H9 (cell line): ENCODE data around the gene CDIPT. TPM values are rescaled to one million over a fixed set of nuclear protein-coding genes. Genes with fewer than 3 reads are reported as not detected.

Experiments used
- DNase-seq: peaks from one replicate; pipeline ENCODE4 v3.0.0-alpha.2; 2017
- H2AFZ ChIP-seq: one replicate; pipeline ENCODE4 v1.6.1; 2013; ENCODE audit warnings: mild to moderate bottlenecking, low read length, control low read depth, moderate library complexity
- H2AK5ac ChIP-seq: 2 replicates; pipeline ENCODE4 v1.6.1; 2013; ENCODE audit warnings: low read length, control low read depth, mixed read lengths; ENCODE audit not compliant: insufficient read length
- H2BK120ac ChIP-seq: one replicate; pipeline ENCODE4 v1.6.1; 2013; ENCODE audit warnings: low read depth, mild to moderate bottlenecking, low read length, control low read depth, inconsistent platforms; ENCODE audit not compliant: poor library complexity, severe bottlenecking
- H2BK12ac ChIP-seq: 2 replicates; pipeline ENCODE4 v1.6.1; 2013; ENCODE audit warnings: low read length, control low read depth, mixed read lengths, low read depth; ENCODE audit not compliant: insufficient read length
- H2BK15ac ChIP-seq: 2 replicates; pipeline ENCODE4 v1.6.1; 2013; ENCODE audit warnings: low read depth, low read length, control low read depth
- H2BK20ac ChIP-seq: one replicate; pipeline ENCODE4 v1.6.1; 2013; ENCODE audit warnings: low read depth, mild to moderate bottlenecking, low read length, control low read depth, inconsistent platforms; ENCODE audit not compliant: poor library complexity, severe bottlenecking
- H2BK5ac ChIP-seq: 2 replicates; pipeline ENCODE4 v1.6.1; 2013; ENCODE audit warnings: low read length, control low read depth, mixed read lengths; ENCODE audit not compliant: insufficient read length
- H3K14ac ChIP-seq: 2 replicates; pipeline ENCODE4 v1.6.1; 2013; ENCODE audit warnings: low read length, control low read depth; ENCODE audit not compliant: insufficient read depth
- H3K18ac ChIP-seq: 2 replicates; pipeline ENCODE4 v1.6.1; 2013; ENCODE audit warnings: low read depth, mild to moderate bottlenecking, mixed read lengths, low read length, control low read depth; ENCODE audit not compliant: insufficient read length
- H3K23ac ChIP-seq: 2 replicates; pipeline ENCODE4 v1.6.1; 2013; ENCODE audit warnings: low read length, control low read depth, mixed read lengths, low read depth; ENCODE audit not compliant: insufficient read length
- H3K23me2 ChIP-seq: 2 replicates; pipeline ENCODE4 v1.6.1; 2013; ENCODE audit warnings: low read depth, mild to moderate bottlenecking, mixed read lengths, low read length, control low read depth; ENCODE audit not compliant: insufficient read length, poor library complexity, severe bottlenecking
- H3K27ac ChIP-seq: 2 replicates; pipeline ENCODE4 v1.5.1; 2013; ENCODE audit warnings: low read length, control low read depth, mixed read lengths, low read depth; ENCODE audit not compliant: insufficient read length
- H3K27me3 ChIP-seq: 2 replicates; pipeline ENCODE4 v1.6.1; 2013; ENCODE audit warnings: low read length, control low read depth, inconsistent platforms; ENCODE audit not compliant: insufficient read depth
- H3K4ac ChIP-seq: 2 replicates; pipeline ENCODE4 v1.6.1; 2013; ENCODE audit warnings: low read depth, mild to moderate bottlenecking, control low read depth, inconsistent platforms, low read length, moderate library complexity
- H3K4me1 ChIP-seq: 2 replicates; pipeline ENCODE4 v1.6.1; 2013; ENCODE audit warnings: low read length, control low read depth, inconsistent platforms; ENCODE audit not compliant: insufficient read depth
- H3K4me2 ChIP-seq: 2 replicates; pipeline ENCODE4 v1.6.1; 2013; ENCODE audit warnings: low read length, control low read depth, mixed read lengths; ENCODE audit not compliant: insufficient read length, insufficient read depth
- H3K56ac ChIP-seq: 2 replicates; pipeline ENCODE4 v1.6.1; 2013; ENCODE audit warnings: low read depth, mild to moderate bottlenecking, mixed read lengths, low read length, control low read depth; ENCODE audit not compliant: insufficient read length
- H3K79me1 ChIP-seq: 2 replicates; pipeline ENCODE4 v1.6.1; 2013; ENCODE audit warnings: low read depth, mild to moderate bottlenecking, moderate library complexity, low read length, control low read depth, inconsistent platforms; ENCODE audit not compliant: insufficient read depth, poor library complexity, severe bottlenecking
- H3K79me2 ChIP-seq: 2 replicates; pipeline ENCODE4 v1.6.1; 2013; ENCODE audit warnings: low read length, control low read depth, inconsistent platforms; ENCODE audit not compliant: insufficient read depth
- H3K9ac ChIP-seq: 2 replicates; pipeline ENCODE4 v1.6.1; 2013; ENCODE audit warnings: low read length, control low read depth, mixed read lengths; ENCODE audit not compliant: insufficient read length; ENCODE audit errors: extremely low read depth
- H3K9me3 ChIP-seq: one replicate; pipeline ENCODE4 v1.6.1; 2013; ENCODE audit warnings: low read depth, low read length, inconsistent platforms; ENCODE audit not compliant: control insufficient read depth
- H3T11ph ChIP-seq: one replicate; pipeline ENCODE4 v1.6.1; 2013; ENCODE audit warnings: mild to moderate bottlenecking, low read length, control low read depth, inconsistent platforms
- H4K20me1 ChIP-seq: one replicate; pipeline ENCODE4 v1.6.1; 2013; ENCODE audit not compliant: control insufficient read depth, insufficient read length, insufficient read depth
- H4K5ac ChIP-seq: 2 replicates; pipeline ENCODE4 v1.6.1; 2013; ENCODE audit warnings: low read depth, mild to moderate bottlenecking, mixed read lengths, low read length, control low read depth; ENCODE audit not compliant: insufficient read length
- H4K8ac ChIP-seq: replicated peaks from 2 replicates; pipeline ENCODE4 v1.6.1; 2013; ENCODE audit warnings: low read length, control low read depth, mixed read lengths, low read depth; ENCODE audit not compliant: insufficient read length
- H4K91ac ChIP-seq: 2 replicates; pipeline ENCODE4 v1.6.1; 2013; ENCODE audit warnings: low read depth, mild to moderate bottlenecking, moderate library complexity, mixed read lengths, low read length, control low read depth; ENCODE audit not compliant: insufficient read length
- H3K27ac Mint-ChIP-seq, 3 experiments: 2 replicates in 2 of 3; 3 replicates in 1 of 3; pipeline ENCODE4 v1.8.0; 2020 to 2021; ENCODE audit warnings: mixed read lengths in 3 of 3, mild to moderate bottlenecking in 1 of 3, moderate library complexity in 1 of 3
- H3K27me3 Mint-ChIP-seq: 2 replicates; pipeline ENCODE4 v1.8.0; 2021; ENCODE audit warnings: low read depth, mild to moderate bottlenecking, moderate library complexity, mixed read lengths
- H3K36me3 Mint-ChIP-seq, 3 experiments: 2 replicates in 2 of 3; 3 replicates in 1 of 3; pipeline ENCODE4 v1.8.0; 2020 to 2021; ENCODE audit warnings: low read depth in 3 of 3, mixed read lengths in 3 of 3; ENCODE audit not compliant: insufficient read depth in 1 of 3
- H3K4me1 Mint-ChIP-seq, 2 experiments: 2 replicates each; pipeline ENCODE4 v1.8.0; 2020; ENCODE audit warnings: mixed read lengths in 2 of 2
- H3K4me3 Mint-ChIP-seq, 2 experiments: 2 replicates in 1 of 2; 3 replicates in 1 of 2; pipeline ENCODE4 v1.8.0; 2020 to 2021; ENCODE audit warnings: mild to moderate bottlenecking in 2 of 2, mixed read lengths in 2 of 2, moderate library complexity in 1 of 2
- H3K9me3 Mint-ChIP-seq, 2 experiments: 2 replicates in 1 of 2; 3 replicates in 1 of 2; pipeline ENCODE4 v1.8.0; 2020; ENCODE audit warnings: mild to moderate bottlenecking in 2 of 2, mixed read lengths in 2 of 2, moderate library complexity in 1 of 2
- CTCF ChIP-seq: fragments of 200-600 bp; sonication (generic); conservative IDR thresholded peaks from 3 replicates; pipeline ENCODE4 v1.8.0; 2021; ENCODE audit warnings: antibody characterized with exemption, mild to moderate bottlenecking
- WGBS: extraction: QIAGEN DNeasy Blood & Tissue Kit; methylation state at CpG from one replicate; pipeline ENCODE4 v1.1.7; 2013; ENCODE audit warnings: missing lambda C conversion rate, low lambda C conversion rate, mixed read lengths; ENCODE audit not compliant: insufficient read length; ENCODE audit errors: extremely low coverage; 5-methylcytosine and 5-hydroxymethylcytosine counted together
- total RNA-seq: library from RNA; stranded (reverse); gene quantifications from 2 replicates; pipeline ENCODE4 v1.2.1, GENCODE V29; 2021

The CDIPT gene
- total RNA-seq, 1 experiment from 2014 or later, result 70.6 TPM

- H2BK12ac ChIP-seq, result no peak overlapping the region
- H3K9ac ChIP-seq, result no peak overlapping the region
- WGBS, result no CpG with 5 or more reads among the region's 6 CpGs
- Mint-ChIP-seq H3K36me3 (peaks cover 10 to 38% (median 34%) of the 10 kb centered on the region in 3 experiments; a peak in 6 of 7 replicates), H3K9me3 (no peaks in the 10 kb centered on the region), H3K4me3 (no peak overlapping the region), H3K4me1 (no peaks in the 10 kb centered on the region), H3K27ac (no peak overlapping the region), H3K27me3 (no peaks in the 10 kb centered on the region)
- no peaks in the 10 kb centered on the region for H3K79me1 ChIP-seq
- no peak overlapping the region for H2BK20ac ChIP-seq
- H3K14ac ChIP-seq, result no peak overlapping the region
- H3K23me2 ChIP-seq, result no peaks in the 10 kb centered on the region
- TF ChIP-seq CTCF, result no peak
- no peak overlapping the region for H4K5ac ChIP-seq
- no peaks in the 10 kb centered on the region for H3K79me2 ChIP-seq
- no peak overlapping the region for H3K23ac ChIP-seq
- no peak overlapping the region for H3T11ph ChIP-seq
- no peak overlapping the region for H3K4me2 ChIP-seq
- H4K20me1 ChIP-seq, result no peaks in the 10 kb centered on the region
- H3K4ac ChIP-seq, result no peak overlapping the region
- no peak overlapping the region for H3K56ac ChIP-seq
- H4K91ac ChIP-seq, result no peak overlapping the region
- no peak overlapping the region for H2BK5ac ChIP-seq
- no peak for DNase-seq
- H3K27ac ChIP-seq, result no peak overlapping the region
- H3K18ac ChIP-seq, result no peak overlapping the region
- H3K9me3 ChIP-seq, result no peaks in the 10 kb centered on the region
- no peak overlapping the region for H2AFZ ChIP-seq
- H4K8ac ChIP-seq, result no peak overlapping the region
- no peaks in the 10 kb centered on the region for H3K4me1 ChIP-seq
- no peak overlapping the region for H2AK5ac ChIP-seq
- H3K27me3 ChIP-seq, result no peaks in the 10 kb centered on the region
- no peak overlapping the region for H2BK15ac ChIP-seq
- no peak overlapping the region for H2BK120ac ChIP-seq
Measured at GRCh38 chr16:29883987-29884386, 21.0 kb upstream of the CDIPT start.
